Progenitor cell of endocrine pancreas (in vitro differentiated cells): ENCODE results near the gene FAM114A1. TPM values are rescaled to one million over a fixed set of nuclear protein-coding genes. Genes with fewer than 3 reads are reported as not detected.

Source experiments
- DNase-seq: peaks from one replicate; pipeline ENCODE4 v3.0.0; 2021; ENCODE audit warnings: low spot score; ENCODE audit not compliant: unreplicated experiment
- H3K27ac Mint-ChIP-seq: 2 replicates; pipeline ENCODE4 v1.8.0; 2021; ENCODE audit warnings: mild to moderate bottlenecking, moderate library complexity, mixed read lengths
- H3K27me3 Mint-ChIP-seq: 2 replicates; pipeline ENCODE4 v1.8.0; 2021; ENCODE audit warnings: mixed read lengths
- H3K36me3 Mint-ChIP-seq: 2 replicates; pipeline ENCODE4 v1.8.0; 2022; ENCODE audit warnings: mixed read lengths; ENCODE audit not compliant: insufficient read depth
- H3K4me1 Mint-ChIP-seq: 2 replicates; pipeline ENCODE4 v1.8.0; 2021; ENCODE audit warnings: low read depth, mixed read lengths
- H3K4me3 Mint-ChIP-seq: 2 replicates; pipeline ENCODE4 v1.8.0; 2021; ENCODE audit warnings: low read depth, mild to moderate bottlenecking, moderate library complexity, mixed read lengths
- H3K9me3 Mint-ChIP-seq: 2 replicates; pipeline ENCODE4 v1.8.0; 2021; ENCODE audit warnings: low read depth, mixed read lengths
- CTCF ChIP-seq: fragments of 200-600 bp; sonication (generic); IDR thresholded peaks from one replicate; pipeline ENCODE4 v1.5.0; 2021; ENCODE audit warnings: antibody characterized with exemption, mild to moderate bottlenecking; ENCODE audit not compliant: unreplicated experiment
- total RNA-seq: library from RNA; stranded (reverse); gene quantifications from 2 replicates; pipeline ENCODE4 v1.2.1, GENCODE V29; 2021

FAM114A1 gene
- total RNA-seq, 1 donor from 2014 or later, result 32.6 TPM

- H3K4me1 Mint-ChIP-seq, result no peaks in the 10 kb centered on the region
- peaks cover 9% of the 10 kb centered on the region for H3K27me3 Mint-ChIP-seq
- TF ChIP-seq CTCF, result no peak
- no peak for DNase-seq
- peaks cover 5% of the 10 kb centered on the region for H3K36me3 Mint-ChIP-seq
- no peak overlapping the region for H3K27ac Mint-ChIP-seq
- H3K4me3 Mint-ChIP-seq, result no peak overlapping the region
- peaks cover 13% of the 10 kb centered on the region for H3K9me3 Mint-ChIP-seq
These were observed 45.9 kb upstream of the FAM114A1 start for GRCh38 chr4:38821739-38822138.

GRCh38 chr4:38822748-38823303, 44.8 kb upstream of the FAM114A1 start:
- Mint-ChIP-seq H3K36me3 (peaks cover 5% of the 10 kb centered on the region), H3K27ac (no peak overlapping the region), H3K4me3 (no peak overlapping the region), H3K9me3 (peaks cover 13% of the 10 kb centered on the region), H3K27me3 (peaks cover 9% of the 10 kb centered on the region), H3K4me1 (no peaks in the 10 kb centered on the region)
- TF ChIP-seq CTCF, result no peak
- no peak for DNase-seq

GRCh38 chr4:38823766-38824165, 43.8 kb upstream of the FAM114A1 start:
- H3K9me3 Mint-ChIP-seq, result peaks cover 13% of the 10 kb centered on the region
- no peak overlapping the region for H3K4me3 Mint-ChIP-seq
- no peak for DNase-seq
- no peak overlapping the region for H3K27ac Mint-ChIP-seq
- H3K4me1 Mint-ChIP-seq, result no peaks in the 10 kb centered on the region
- no peak for TF ChIP-seq CTCF
- H3K27me3 Mint-ChIP-seq, result peaks cover 9% of the 10 kb centered on the region
- peaks cover 5% of the 10 kb centered on the region for H3K36me3 Mint-ChIP-seq

- Mint-ChIP-seq H3K4me3 (no peak overlapping the region), H3K27ac (no peak overlapping the region)
These were observed 38.4 kb upstream of the FAM114A1 start for GRCh38 chr4:38829237-38829636.

GRCh38 chr4:38831653-38832052, 36.0 kb upstream of the FAM114A1 start:
- Mint-ChIP-seq H3K9me3 (peaks cover 21% of the 10 kb centered on the region), H3K27ac (no peak overlapping the region), H3K36me3 (peaks cover 2% of the 10 kb centered on the region), H3K4me1 (peaks cover 3% of the 10 kb centered on the region), H3K27me3 (no peaks in the 10 kb centered on the region), H3K4me3 (no peak overlapping the region)
- no peak for TF ChIP-seq CTCF
- no peak for DNase-seq

More at GRCh38 chr4:38829237-38829636, 38.4 kb upstream of the FAM114A1 start:
- no peaks in the 10 kb centered on the region for H3K36me3 Mint-ChIP-seq
- H3K9me3 Mint-ChIP-seq, result peaks cover 6% of the 10 kb centered on the region
- no peaks in the 10 kb centered on the region for H3K27me3 Mint-ChIP-seq
- DNase-seq, result no peak
- peaks cover 3% of the 10 kb centered on the region for H3K4me1 Mint-ChIP-seq
- TF ChIP-seq CTCF, result no peak
